EH (cell line): Measurements from ENCODE around the gene PIGR.
A peak's percentile ranks its signal among the peaks of the same experiment; 100 is the strongest.

Source experiments
- DNase-seq: peaks from one replicate; pipeline ENCODE4 v3.0.0-alpha.2; 2015; ENCODE audit warnings: low read depth

Gene PIGR, protein sequence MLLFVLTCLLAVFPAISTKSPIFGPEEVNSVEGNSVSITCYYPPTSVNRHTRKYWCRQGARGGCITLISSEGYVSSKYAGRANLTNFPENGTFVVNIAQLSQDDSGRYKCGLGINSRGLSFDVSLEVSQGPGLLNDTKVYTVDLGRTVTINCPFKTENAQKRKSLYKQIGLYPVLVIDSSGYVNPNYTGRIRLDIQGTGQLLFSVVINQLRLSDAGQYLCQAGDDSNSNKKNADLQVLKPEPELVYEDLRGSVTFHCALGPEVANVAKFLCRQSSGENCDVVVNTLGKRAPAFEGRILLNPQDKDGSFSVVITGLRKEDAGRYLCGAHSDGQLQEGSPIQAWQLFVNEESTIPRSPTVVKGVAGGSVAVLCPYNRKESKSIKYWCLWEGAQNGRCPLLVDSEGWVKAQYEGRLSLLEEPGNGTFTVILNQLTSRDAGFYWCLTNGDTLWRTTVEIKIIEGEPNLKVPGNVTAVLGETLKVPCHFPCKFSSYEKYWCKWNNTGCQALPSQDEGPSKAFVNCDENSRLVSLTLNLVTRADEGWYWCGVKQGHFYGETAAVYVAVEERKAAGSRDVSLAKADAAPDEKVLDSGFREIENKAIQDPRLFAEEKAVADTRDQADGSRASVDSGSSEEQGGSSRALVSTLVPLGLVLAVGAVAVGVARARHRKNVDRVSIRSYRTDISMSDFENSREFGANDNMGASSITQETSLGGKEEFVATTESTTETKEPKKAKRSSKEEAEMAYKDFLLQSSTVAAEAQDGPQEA

DNA sequence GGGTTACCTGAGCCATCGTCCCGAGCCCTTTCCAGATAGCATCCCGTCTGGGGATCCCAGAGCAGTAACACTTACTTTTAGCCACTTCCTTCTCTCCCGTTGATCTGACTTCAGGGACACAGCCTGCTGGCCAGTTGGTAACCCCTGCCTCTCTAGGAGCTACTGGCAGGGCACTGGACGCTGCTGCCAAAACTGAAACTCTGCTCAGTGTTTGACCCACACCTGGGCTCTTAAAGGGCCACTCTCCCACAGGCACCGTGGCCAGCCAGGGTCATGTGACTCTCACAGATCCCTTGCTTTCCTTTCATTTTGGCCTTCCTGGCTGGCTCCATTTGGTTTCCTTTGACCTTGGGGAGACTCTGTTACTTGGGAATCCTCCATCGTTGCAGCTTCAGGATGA, at the start of gene PIGR:
Gene PIGR, minus strand, starts transcription at position 206 of the 400 bp plus-strand sequence. CDS start 5,935 bp downstream, outside the sequence.
- no peak for DNase-seq

DNA sequence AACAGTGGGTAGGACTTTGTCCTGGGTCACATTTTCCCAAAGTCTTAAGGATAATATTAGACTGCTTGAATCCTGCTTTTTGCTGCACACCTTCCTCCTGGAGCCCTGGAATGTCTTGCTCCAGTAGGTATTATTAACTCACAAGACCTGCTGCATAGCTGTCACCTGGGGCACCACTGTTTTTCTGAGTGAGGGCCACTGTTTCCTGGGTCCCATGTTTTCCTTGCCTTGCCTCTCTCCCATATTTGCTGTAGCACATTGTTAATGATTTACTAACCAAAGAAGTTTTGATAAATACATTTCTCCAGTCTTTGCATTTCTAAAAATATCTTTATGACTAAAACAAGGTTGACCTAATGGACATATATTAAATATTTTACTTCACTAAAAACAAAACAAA, 46.5 kb upstream of the PIGR start:
- DNase-seq = no peak

DNA sequence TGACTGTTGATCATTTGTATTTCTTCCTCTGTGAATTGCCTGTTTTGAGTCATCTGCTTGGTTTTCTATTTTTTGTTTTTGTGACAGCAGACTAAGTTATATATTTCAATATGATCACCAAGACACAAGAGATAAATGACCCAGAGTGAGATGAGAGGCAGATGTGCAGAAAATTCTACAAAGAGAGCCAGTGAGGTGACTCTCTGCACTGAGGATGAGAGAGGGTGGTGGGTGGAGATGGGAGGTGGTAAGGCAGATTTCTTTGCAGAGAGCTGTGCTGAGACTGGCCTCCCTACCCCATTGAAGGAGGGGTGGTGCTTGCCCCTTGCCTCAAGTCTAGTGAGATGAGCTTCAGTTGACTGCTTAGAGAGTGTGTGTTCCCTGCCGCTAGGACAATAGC, 41.6 kb upstream of the PIGR start:
- no peak for DNase-seq

DNA sequence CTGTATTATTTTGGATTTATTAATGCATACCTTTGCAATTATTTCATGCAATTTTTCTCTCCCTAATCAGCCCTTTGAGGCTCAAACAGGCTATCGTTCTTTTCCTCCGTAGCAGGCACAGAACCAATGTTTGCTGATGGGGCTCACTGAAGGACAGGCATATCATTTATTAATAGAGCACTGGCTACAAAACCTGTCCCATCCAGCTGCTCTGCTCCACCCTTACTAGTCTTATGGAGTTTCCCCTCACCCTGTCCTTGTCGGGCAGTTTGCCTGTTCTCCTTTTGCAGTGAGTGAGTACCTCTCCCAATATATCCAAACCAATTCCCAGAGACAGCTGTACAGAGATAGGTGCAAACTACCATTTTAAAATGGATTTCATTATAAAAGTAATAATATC, 40.6 kb upstream of the PIGR start:
- DNase-seq = no peak

DNA sequence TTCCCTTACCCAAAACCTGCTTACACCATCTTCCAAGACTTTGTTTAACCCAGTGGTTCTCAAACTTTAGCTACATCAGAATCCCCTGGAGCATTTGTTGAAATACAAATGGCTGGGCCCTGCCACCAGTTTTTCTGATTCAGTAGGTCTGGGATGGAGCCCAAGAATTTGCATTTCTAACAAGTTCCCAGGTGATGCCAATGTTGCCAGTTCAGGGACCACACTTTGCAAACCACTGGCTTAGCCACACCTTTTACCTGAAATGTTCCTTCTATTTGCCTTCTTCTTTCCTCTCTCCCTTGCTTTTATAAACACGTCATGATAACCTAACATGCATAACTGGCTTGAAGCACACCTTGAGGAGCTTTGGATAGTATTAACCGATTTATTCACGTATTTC, 40.1 kb upstream of the PIGR start:
- DNase-seq = no peak

DNA sequence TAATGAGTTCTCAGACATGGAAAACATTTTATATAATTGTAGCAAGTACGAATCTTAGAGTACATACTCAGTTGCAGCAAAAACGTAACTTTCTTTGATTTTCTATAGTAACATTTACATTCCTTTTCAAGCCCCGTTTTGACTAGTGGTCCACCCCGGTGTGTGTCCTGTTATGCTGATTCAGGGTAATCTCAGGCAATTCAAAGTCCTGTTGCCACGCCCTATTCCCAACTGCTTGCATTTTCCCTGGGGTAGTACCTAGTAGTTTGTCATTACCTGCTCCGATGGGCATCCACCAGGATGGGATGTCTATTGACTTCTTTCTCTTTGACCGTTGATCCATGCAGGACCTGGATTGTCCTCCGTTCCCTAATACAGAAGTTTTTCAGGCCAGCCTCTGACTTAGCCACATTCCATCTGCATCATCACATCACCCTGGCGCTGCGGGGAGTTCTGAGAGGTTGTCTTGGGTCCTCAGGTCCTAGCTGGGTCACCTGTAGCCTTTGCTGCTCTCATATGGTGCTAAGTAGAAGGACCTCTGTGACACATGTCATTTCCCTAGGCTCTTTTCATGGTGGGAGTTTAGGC, 39.0 kb upstream of the PIGR start:
- no peak for DNase-seq

DNA sequence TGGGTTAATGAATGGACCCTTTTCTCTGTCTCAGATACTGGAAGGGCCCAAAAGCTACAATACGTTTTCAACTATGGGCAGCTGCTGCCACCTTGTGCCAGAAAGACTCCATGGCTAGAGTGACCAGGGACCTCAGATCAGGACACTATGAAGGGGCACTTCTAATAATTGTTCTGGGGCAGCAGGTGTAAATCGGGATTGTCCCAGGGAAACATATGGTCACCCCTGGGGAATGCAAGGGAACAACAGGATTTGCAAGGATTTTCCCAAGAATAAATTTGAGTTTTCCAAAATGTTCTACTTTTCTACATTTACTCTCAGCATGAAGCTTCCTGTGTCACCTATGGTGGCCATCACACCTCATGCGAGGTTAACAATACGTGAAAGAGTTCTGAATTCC, 36.0 kb upstream of the PIGR start:
- peak; percentile 56 for DNase-seq

DNA sequence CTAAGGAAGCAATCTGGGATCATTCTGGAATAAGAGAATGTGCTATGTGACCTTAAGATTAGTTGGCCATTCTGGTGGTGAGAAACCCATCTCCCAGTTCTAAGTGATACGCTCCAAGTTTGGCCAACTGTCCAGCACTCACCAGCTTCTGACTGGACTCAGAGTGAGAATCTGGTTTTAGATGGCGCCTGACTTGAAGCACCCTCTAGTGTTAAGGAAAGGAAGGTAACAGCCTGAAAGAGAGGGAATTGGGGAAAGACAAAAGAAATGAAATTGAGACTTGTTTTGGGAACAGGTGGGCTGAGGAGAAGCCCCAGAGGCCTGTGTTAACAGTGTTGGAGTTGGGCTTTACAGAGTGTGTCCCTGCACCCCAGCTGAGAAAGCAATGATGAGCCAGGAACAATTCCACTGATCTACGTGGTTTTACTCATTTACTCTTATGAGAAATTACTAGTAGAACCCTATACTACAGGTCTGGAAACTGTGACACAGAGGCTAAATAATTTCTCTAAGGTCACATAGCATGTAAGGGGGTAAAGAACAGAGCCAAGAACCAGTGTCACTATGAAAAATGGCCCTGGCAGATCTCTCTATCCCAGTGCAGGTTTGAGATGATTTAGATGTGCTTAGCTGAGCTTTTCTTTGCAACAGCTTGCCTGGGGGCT, 33.2 kb upstream of the PIGR start:
- DNase-seq = peak; percentile 35

DNA sequence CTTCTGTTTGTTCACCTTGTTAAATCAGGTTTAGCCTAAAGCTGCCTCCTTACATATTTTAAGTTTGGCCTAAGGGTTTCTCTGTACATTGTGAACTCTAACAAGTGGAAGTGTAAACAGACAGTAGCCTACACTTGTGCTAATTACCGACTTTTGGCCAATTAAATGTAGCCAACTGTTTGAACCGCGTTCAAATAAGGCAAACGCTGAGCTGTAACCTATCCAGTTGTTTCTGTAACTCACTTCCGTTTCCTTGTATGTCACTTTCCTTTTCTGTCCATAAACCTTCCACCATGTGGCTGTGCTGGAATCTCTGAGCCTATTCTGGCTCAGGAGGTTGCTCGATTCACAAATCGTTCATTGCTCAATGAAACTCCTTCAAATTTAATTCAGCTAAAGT, 32.0 kb upstream of the PIGR start:
- DNase-seq = no peak

DNA sequence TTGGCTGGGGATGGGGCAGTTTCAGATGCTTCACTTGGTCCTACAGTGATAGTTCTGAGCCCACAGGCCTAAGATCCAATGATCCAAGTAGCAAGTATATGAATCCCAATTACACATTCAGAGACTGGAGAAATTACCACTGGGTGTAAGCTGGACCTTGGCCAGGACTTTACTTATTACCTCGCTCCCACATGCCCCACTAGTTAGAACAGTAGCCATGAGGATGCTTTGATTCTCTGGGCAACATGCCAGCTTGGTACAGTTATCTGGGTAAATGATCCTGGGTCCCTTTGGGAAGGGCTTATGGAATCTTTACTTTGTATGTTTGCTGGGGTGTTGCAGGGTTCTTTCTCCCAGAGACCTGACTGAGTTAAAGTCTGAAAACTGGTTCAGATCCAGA, 29.0 kb upstream of the PIGR start:
- DNase-seq = no peak

DNA sequence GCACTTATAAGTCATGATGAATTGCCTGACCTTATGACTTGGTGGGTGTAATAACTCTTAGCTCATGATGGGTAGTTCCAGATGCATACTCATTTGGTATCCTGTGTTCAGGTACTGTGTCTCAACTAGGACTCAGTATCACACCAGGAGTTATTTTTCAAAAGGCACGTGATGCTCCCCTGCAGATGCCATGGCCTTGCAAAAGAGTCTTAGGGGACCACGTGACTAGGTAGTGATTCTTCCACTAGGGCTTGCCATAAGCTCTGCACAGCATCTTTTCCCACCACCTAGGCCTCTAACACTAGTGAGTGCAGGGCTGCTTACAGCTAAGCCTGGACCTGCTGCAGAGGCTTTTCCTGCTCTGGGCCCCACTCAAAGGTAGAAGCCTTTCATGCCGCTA, 27.9 kb upstream of the PIGR start:
- no peak for DNase-seq

DNA sequence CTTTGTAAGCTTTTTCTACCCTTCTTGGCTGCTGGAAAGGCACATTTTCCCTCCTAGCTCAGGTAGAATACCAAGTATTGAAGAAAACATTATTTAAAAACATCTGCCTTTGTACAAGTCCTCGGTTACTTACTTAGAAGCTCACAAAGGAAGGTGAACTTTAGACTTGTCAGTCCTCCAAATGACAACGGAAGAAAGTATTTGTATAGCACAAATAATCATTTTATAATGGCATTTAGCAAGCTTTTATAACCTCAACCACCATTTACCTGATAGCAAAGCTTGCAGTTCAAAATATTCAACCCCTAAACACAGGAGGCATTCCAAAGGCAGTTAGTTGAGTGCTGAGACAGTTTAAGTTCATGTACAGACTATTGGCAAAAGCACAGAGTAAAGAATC, 26.5 kb upstream of the PIGR start:
- no peak for DNase-seq

DNA sequence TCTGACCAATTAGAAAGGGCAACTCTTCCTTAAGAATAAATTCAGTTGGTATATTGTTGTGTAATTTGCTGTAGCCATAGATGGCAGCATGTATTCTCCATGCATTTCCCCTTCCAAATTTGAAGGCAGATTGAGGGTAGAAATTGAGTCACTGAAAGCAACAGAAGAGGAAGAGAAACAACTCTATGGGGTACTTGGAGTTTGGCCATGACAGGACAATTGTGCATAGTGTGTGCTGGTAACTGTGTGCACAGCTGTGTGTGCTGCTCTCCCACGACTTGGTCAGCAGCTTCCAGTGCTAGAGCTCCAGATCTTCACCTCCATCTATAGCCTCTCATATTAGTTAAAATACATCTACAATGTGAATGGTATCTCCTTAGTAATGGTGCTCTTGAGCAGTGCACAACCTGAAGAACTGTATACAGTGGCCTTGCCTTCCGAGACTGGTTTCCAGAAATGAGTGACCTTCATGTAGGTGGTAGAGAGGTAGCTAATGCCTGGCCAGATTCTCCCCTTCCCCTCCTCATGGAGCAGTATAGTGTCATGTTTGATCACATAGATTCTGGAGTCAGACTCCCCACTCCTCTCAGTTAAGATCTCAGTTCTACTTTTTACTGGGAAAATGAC, 24.9 kb upstream of the PIGR start:
- DNase-seq = no peak

DNA sequence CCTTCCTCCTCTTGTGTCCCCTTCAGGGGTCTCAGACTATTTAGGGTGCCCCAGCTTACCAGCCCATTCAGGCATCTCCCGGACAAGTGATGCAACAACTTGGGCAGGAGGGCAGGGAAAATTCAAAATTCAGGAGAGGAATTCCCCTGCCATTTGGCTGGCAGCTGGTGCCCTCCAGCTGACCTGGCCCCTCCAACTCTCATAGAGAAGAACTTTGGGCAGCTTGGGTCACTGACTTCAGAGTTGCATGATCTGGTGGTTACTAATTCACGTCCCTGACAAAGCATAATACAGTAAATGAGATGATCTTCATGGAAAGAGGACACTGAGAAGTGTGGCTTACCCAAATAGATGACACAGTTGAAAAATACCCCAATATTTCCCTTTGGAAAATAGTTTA, 24.2 kb upstream of the PIGR start, which contains the start of gene FCAMR:
Gene FCAMR, minus strand, starts transcription at position 15 of the 400 bp plus-strand sequence. CDS start 335 bp downstream, outside the sequence.
- no peak for DNase-seq

DNA sequence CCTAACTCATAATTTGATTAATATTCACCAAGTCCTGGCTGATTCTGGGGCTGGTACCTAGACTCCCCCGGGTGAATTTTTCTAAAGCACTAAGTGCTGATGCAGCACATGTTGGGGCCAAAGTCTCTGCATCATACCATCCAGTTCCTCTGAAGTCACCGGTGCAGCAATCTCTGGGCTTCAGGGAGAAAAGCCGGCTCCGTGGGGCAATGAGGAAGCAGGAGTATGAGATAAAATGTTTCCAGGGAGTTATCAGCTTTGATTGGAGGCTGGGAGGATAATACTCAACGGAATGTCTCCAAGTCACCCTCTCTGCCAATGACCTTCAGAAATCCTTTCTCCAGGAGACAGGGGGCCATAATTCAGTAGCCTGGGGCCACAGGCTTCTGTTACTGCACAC, 22.8 kb upstream of the PIGR start:
- DNase-seq = no peak

DNA sequence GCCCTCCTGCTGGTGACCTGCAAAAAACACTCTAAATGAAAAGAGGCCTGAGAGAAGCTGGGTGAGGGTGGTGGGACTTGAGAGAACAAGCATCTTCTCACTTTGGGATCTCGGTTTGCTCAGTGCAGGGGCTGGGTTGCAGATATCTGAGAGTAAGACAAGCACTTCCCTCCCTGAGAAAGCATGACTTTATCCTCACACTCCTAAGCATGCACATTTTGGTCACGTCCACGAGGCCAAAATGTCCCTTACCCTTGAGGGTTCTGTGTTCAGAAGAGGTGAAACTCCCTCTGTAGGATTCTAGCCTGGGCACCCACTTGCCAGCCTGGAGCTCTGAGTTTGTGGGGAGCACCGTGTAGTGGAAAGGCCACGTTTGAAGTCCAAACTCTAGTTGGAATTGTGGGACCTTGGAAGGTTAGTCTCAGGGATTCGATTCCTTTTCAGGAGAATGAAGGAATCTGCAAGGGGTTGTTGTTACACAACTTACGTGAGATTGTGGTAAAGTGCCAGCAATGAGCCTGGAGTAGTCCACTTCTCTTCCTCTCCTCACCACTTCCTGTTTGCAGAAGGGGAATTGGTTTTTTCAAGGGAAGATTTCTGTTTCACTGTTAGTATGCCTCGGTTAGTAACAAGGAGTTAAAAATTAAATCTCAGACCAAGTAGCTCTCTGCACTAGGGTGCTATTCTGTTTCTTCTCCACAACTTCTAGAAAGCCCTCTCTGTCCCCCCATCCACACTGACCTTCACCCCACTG, 21.0 kb upstream of the PIGR start:
- DNase-seq = peak; percentile 42

DNA sequence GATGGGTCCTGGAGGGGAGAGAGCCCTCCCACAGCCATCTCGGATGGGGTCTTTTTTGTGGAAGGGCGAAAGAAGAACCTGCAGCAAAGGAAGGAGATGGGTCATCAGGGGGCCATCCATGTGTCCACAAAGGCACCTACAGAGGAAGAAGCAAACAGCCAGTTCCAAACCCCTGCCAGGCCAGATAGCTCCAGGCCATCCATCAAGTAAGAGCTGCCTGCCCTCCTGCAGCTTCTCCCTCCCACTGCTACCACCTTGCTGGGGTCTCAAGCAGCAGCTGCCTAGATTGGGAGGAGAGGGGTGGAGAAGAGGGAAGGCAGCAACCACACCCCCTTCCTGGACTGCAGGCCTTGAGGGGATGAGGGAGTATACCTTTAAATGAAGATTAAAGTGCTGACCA, 19.5 kb upstream of the PIGR start:
- no peak for DNase-seq

DNA sequence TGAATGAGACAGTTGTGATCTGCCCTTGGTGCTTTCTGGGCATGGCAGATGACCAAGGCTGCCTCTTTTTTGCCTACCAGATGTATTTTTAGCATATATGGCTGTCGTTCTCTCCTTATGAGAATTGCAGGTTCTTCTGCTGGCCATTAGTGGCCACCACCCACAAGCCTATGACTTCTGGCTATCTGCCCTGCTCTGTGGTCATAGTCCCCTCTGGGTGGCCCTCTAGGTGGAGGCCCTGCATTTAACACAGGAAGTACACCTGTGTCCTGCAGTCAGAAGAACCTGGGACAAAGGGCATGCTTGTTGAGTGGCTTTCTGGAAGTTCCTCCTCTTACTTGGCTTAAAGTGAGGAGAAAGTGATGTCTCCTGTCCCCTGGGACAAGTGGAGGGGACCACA, 17.5 kb upstream of the PIGR start:
- DNase-seq = no peak

DNA sequence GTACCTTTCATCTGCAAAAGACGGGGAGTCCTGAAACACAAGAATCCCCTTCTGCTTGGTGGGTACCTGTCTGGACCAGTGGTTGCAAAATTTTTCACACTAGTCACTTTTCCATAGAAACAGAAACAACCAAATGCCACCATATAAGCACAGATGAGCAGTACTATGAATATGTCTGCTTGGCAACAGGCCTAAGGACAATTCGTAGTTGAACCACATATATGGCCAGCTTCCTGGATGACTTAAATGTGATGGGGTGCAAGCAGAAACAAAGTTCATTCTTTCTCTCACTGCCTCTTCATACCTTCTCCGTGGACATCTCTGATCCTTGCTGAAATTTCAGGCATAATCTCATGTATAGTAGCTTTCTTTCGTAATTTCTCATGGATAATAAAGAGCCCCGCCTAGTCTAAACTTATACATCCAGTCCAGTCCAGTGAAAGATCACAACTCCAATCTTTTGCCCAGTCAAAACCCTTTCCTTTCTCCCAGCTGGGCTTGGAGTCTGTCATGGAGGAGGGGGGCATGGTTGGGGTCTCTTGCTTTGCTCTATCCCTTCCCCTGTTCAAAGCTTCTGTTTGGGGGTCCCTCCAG, 16.9 kb upstream of the PIGR start:
- DNase-seq = peak; percentile 22

DNA sequence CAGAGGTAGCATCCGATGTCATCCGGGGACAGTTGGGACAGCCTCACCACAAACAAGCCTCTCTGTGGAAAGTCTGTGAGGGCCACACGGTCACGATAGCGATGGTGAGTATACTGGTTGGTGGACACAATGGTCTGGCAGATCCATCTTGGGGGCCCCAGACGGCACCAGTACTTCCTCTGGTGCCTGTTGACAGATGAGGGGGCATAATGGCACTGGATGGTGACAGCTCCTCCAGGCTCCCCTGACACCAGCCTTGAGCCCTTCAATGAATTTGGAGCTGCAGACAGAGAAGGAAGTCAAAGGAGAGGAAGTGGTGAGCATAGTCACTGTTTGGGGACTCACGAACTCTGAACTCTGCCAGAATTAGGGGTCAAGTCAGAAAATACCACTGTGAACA, 16.0 kb upstream of the PIGR start:
- no peak for DNase-seq

DNA sequence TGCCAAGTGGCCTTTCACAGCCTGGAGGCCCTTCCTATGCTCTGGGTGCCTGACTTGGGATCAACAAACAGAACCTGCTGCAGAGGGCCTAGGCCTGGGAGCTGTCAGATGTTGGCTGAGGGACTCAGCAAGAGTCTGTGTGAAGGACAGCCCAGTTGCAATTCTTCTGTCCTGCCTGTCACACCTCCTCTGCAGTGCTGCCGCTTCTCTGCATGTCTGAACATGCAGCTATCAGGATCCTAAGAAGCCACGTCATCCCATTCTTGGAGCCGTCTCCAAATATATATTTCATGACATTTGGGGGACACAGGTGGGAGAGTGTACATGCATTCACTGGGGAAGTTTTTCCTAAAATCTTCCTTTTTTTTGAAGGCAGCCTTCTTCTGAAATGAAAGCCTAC, 15.4 kb upstream of the PIGR start:
- DNase-seq = no peak
